ENCODE measurements around the gene ALKBH8. TPM values are rescaled to one million over a fixed set of nuclear protein-coding genes. Genes with fewer than 3 reads are reported as not detected.

ALKBH8 gene
- total and polyA plus RNA-seq, 2 of the 8 experiments (the other 6 are each of a cell fraction or from before 2014, with no cell fraction given): 3.6 to 11.9 TPM

GRCh38 chr11:107508858-107509244 lies 56.7 kb downstream of the ALKBH8 start:
- H3K4ac ChIP-seq (replicated peaks; ENCODE audit: insufficient read length, low read depth, low read length): no peak overlapping the region
- H2BK12ac ChIP-seq (ENCODE audit: low read depth, low read length): no peak overlapping the region
- no peak overlapping the region for H2BK20ac ChIP-seq (ENCODE audit: low read length)
- H3K23ac ChIP-seq (ENCODE audit: insufficient read length): no peak overlapping the region
- no peak overlapping the region for H3K56ac ChIP-seq (replicated peaks; ENCODE audit: insufficient read length, low read depth, low read length)
- H3K9me3 ChIP-seq (ENCODE audit: insufficient read depth in 2 of 2, low read depth in 1 of 2, low read length in 1 of 2): no peaks in the 10 kb centered on the region
- CTCF ChIA-PET (ENCODE audit: partially characterized antibody): no interaction called here
- no peak overlapping the region for H2BK120ac ChIP-seq (replicated peaks; ENCODE audit: low read depth, low read length)
- no peaks in the 10 kb centered on the region for H3K79me2 ChIP-seq (ENCODE audit: control insufficient read depth in 1 of 2, insufficient read depth in 2 of 2, low read length in 2 of 2)
- no peak overlapping the region for H2AK5ac ChIP-seq (ENCODE audit: low read depth, low read length)
- DNase-seq (ENCODE audit: low read depth in 1 of 2, low spot score in 2 of 2) (no peak), FAIRE-seq (no peak)
- 90% methylated on average over 2 of the region's 2 CpGs; no CpG with 5 or more reads in 1 of the 2 experiments for WGBS, 2 experiments (ENCODE audit: extremely low coverage in 1 of 2, insufficient coverage in 1 of 2, insufficient read length in 1 of 2, insufficient replicate concordance in 2 of 2, low coverage in 1 of 2, low lambda C conversion rate in 2 of 2, missing lambda C conversion rate in 1 of 2)
- H3K27me3 ChIP-seq (replicated peaks in 1 of 4; ENCODE audit: control insufficient read depth in 3 of 4, extremely low read depth in 1 of 4, insufficient read depth in 3 of 4, low read length in 3 of 4): no peaks in the 10 kb centered on the region
- H3K9ac ChIP-seq (replicated peaks in 1 of 4; ENCODE audit: extremely low read depth in 1 of 4, low read depth in 3 of 4, low read length in 3 of 4): no peak overlapping the region
- no peak overlapping the region for H2AFZ ChIP-seq (ENCODE audit: low read length)
- H4K91ac ChIP-seq (replicated peaks; ENCODE audit: insufficient read length, low read length): no peak overlapping the region
- H3K36me3 ChIP-seq (ENCODE audit: control insufficient read depth in 2 of 4, insufficient read depth in 4 of 4, low read length in 3 of 4): peaks cover 0 to 10% (median 3%) of the 10 kb centered on the region in 4 experiments; a peak in 4 of 8 replicates
- H3K4me2 ChIP-seq (ENCODE audit: insufficient read depth in 1 of 2, low read depth in 2 of 2, low read length in 2 of 2): no peak overlapping the region
- no peak overlapping the region for H3K14ac ChIP-seq (ENCODE audit: insufficient read length)
- no peaks in the 10 kb centered on the region for H3K23me2 ChIP-seq (ENCODE audit: low read depth, low read length)
- no peaks in the 10 kb centered on the region for H3K4me1 ChIP-seq (replicated peaks in 1 of 4; ENCODE audit: control insufficient read depth in 3 of 4, insufficient read depth in 4 of 4, low read length in 3 of 4)
- H3K79me1 ChIP-seq (ENCODE audit: low read depth, low read length): no peaks in the 10 kb centered on the region
- H2BK5ac ChIP-seq (ENCODE audit: low read depth, low read length): no peak overlapping the region
- POLR2A ChIA-PET (ENCODE audit: partially characterized antibody): no interaction called here
- no peak overlapping the region for H4K5ac ChIP-seq (ENCODE audit: insufficient read length, low read depth, low read length)
- no peak overlapping the region for H2BK15ac ChIP-seq (ENCODE audit: low read length)
- TF ChIP-seq TCF12 (IDR thresholded peaks at IDR 0.05; ENCODE audit: low read depth, low read length) (no peak), CHD1 (IDR thresholded peaks at IDR 0.05; ENCODE audit: low read depth, low read length) (no peak), CTBP2 (IDR thresholded peaks at IDR 0.05; ENCODE audit: borderline replicate concordance, insufficient read depth, insufficient read length, low read length) (no peak), CHD2 (IDR thresholded peaks at IDR 0.05; ENCODE audit: low read length) (no peak), POLR2AphosphoS5 (IDR thresholded peaks at IDR 0.05; ENCODE audit: low read depth, low read length) (no peak), RBBP5 (IDR thresholded peaks at IDR 0.05; ENCODE audit: borderline replicate concordance, low read depth, low read length) (no peak), SP1 (IDR thresholded peaks at IDR 0.05; ENCODE audit: low read depth, low read length) (no peak), JUND (IDR thresholded peaks at IDR 0.05; ENCODE audit: low read length) (no peak), NRF1 (IDR thresholded peaks at IDR 0.05; ENCODE audit: low read depth, low read length) (no peak), TAF7 (optimal IDR thresholded peaks at IDR 0.05; ENCODE audit: borderline replicate concordance, low read depth, low read length) (no peak), RNF2 (IDR thresholded peaks at IDR 0.05; ENCODE audit: borderline replicate concordance, low read depth, low read length, missing control alignments, poor library complexity, severe bottlenecking) (no peak)
- H4K20me1 ChIP-seq (replicated peaks in 1 of 2; ENCODE audit: control insufficient read depth in 1 of 2, insufficient read depth in 2 of 2, low read length in 2 of 2): no peaks in the 10 kb centered on the region
- no peak overlapping the region for H3K27ac ChIP-seq (ENCODE audit: low read depth, low read length)
- no peak overlapping the region for H4K8ac ChIP-seq (ENCODE audit: extremely low read depth, insufficient read depth, low read length)
- H3K4me3 ChIP-seq (ENCODE audit: extremely low read depth in 1 of 4, insufficient read depth in 2 of 4, low read depth in 3 of 4, low read length in 4 of 4): no peak overlapping the region
- no peak overlapping the region for H3K18ac ChIP-seq (ENCODE audit: extremely low read depth, low read length)
